Nephron (organoid): ENCODE measurements around the gene GRIK2.

ENCODE experiments used
- H3K27ac Mint-ChIP-seq, 3 experiments: 2 replicates each; pipeline ENCODE4 v1.8.0; 2020; ENCODE audit warnings: mixed read lengths in 3 of 3, mild to moderate bottlenecking in 2 of 3, moderate library complexity in 1 of 3
- H3K27me3 Mint-ChIP-seq: 2 replicates; pipeline ENCODE4 v1.8.0; 2021; ENCODE audit warnings: low read depth, mild to moderate bottlenecking, moderate library complexity, mixed read lengths
- H3K36me3 Mint-ChIP-seq: 2 replicates; pipeline ENCODE4 v1.8.0; 2020; ENCODE audit warnings: low read depth, mixed read lengths
- H3K4me1 Mint-ChIP-seq: 2 replicates; pipeline ENCODE4 v1.8.0; 2020; ENCODE audit warnings: mixed read lengths
- H3K4me3 Mint-ChIP-seq, 3 experiments: 2 replicates each; pipeline ENCODE4 v1.8.0; 2020; ENCODE audit warnings: mild to moderate bottlenecking in 3 of 3, mixed read lengths in 3 of 3, moderate library complexity in 2 of 3
- H3K9me3 Mint-ChIP-seq: 2 replicates; pipeline ENCODE4 v1.8.0; 2020; ENCODE audit warnings: mixed read lengths
- CTCF ChIP-seq, 3 experiments: fragments of 200-600 bp; sonication (generic); IDR thresholded peaks; one replicate each; pipeline ENCODE4 v1.5.0; 2021; ENCODE audit warnings: antibody characterized with exemption in 3 of 3; ENCODE audit not compliant: unreplicated experiment in 3 of 3

The GRIK2 gene

GRCh38 chr6:101531538-101531937 lies 138.0 kb downstream of the GRIK2 start:
- no peak overlapping the region for H3K4me3 Mint-ChIP-seq
- TF ChIP-seq CTCF (IDR thresholded peaks at IDR 0.05; ENCODE audit: unreplicated experiment in 3 of 3) = no peak
- no peak overlapping the region for H3K27ac Mint-ChIP-seq
- no peaks in the 10 kb centered on the region for H3K9me3 Mint-ChIP-seq
- no peaks in the 10 kb centered on the region for H3K4me1 Mint-ChIP-seq
- H3K36me3 Mint-ChIP-seq = no peaks in the 10 kb centered on the region
- no peaks in the 10 kb centered on the region for H3K27me3 Mint-ChIP-seq

GRCh38 chr6:101534386-101534785 lies 140.9 kb downstream of the GRIK2 start:
- Mint-ChIP-seq H3K36me3 (no peaks in the 10 kb centered on the region), H3K4me1 (no peaks in the 10 kb centered on the region), H3K27me3 (no peaks in the 10 kb centered on the region), H3K9me3 (no peaks in the 10 kb centered on the region), H3K27ac (peak overlapping the region in 1 of 3 experiments; percentile 64), H3K4me3 (no peak overlapping the region)
- TF ChIP-seq CTCF (IDR thresholded peaks at IDR 0.05; ENCODE audit: unreplicated experiment in 3 of 3) = no peak

- Mint-ChIP-seq H3K4me1 (no peaks in the 10 kb centered on the region), H3K9me3 (no peaks in the 10 kb centered on the region), H3K36me3 (no peaks in the 10 kb centered on the region), H3K27me3 (no peaks in the 10 kb centered on the region), H3K4me3 (no peak overlapping the region), H3K27ac (peak overlapping the region in 1 of 3 experiments; percentile 64)
- no peak for TF ChIP-seq CTCF (IDR thresholded peaks at IDR 0.05; ENCODE audit: unreplicated experiment in 3 of 3)
Observed at GRCh38 chr6:101534821-101535220, 141.3 kb downstream of the GRIK2 start.

GRCh38 chr6:101537753-101538316 lies 144.3 kb downstream of the GRIK2 start:
- Mint-ChIP-seq H3K9me3 (no peaks in the 10 kb centered on the region), H3K27ac (no peak overlapping the region), H3K36me3 (no peaks in the 10 kb centered on the region), H3K27me3 (no peaks in the 10 kb centered on the region), H3K4me3 (no peak overlapping the region), H3K4me1 (no peaks in the 10 kb centered on the region)
- no peak for TF ChIP-seq CTCF (IDR thresholded peaks at IDR 0.05; ENCODE audit: unreplicated experiment in 3 of 3)

GRCh38 chr6:101539510-101540245 lies 146.2 kb downstream of the GRIK2 start:
- no peak for TF ChIP-seq CTCF (IDR thresholded peaks at IDR 0.05; ENCODE audit: unreplicated experiment in 3 of 3)
- H3K36me3 Mint-ChIP-seq = no peaks in the 10 kb centered on the region
- no peaks in the 10 kb centered on the region for H3K4me1 Mint-ChIP-seq
- no peaks in the 10 kb centered on the region for H3K27me3 Mint-ChIP-seq
- H3K4me3 Mint-ChIP-seq = no peak overlapping the region
- peak overlapping the region in 1 of 3 experiments; percentile 57 for H3K27ac Mint-ChIP-seq
- no peaks in the 10 kb centered on the region for H3K9me3 Mint-ChIP-seq

- no peaks in the 10 kb centered on the region for H3K27me3 Mint-ChIP-seq
- no peaks in the 10 kb centered on the region for H3K36me3 Mint-ChIP-seq
Observed at GRCh38 chr6:101541894-101542293, 148.4 kb downstream of the GRIK2 start.

More at GRCh38 chr6:101541894-101542293, 148.4 kb downstream of the GRIK2 start:
- H3K27ac Mint-ChIP-seq = peak overlapping the region in 1 of 3 experiments; percentile 3
- TF ChIP-seq CTCF (IDR thresholded peaks at IDR 0.05; ENCODE audit: unreplicated experiment in 3 of 3) = no peak
- no peaks in the 10 kb centered on the region for H3K4me1 Mint-ChIP-seq
- H3K4me3 Mint-ChIP-seq = no peak overlapping the region
- no peaks in the 10 kb centered on the region for H3K9me3 Mint-ChIP-seq
